Activated CD4-positive, alpha-beta T cell treated with anti-CD3 and anti-CD28 coated beads, Interleukin-2, Interleukin-6, amounts not matched to agents 100 ng/mL and 50 ng/mL, durations not matched to agents 16 hours and 8 hours (primary cell): ENCODE measurements around the gene STARD9.
A peak's percentile ranks its signal among the peaks of the same experiment; 100 is the strongest.
"Not testable (repeated sequence)": the region's sequence is repeated elsewhere in the genome, so short reads cannot be mapped to it uniquely, and the experiment has no call there.

ENCODE experiments used
- DNase-seq: peaks from one replicate; pipeline ENCODE4 v3.0.0-alpha.2; 2020

The STARD9 gene

GRCh38 chr15:42591238-42591934 is 16.0 kb downstream of the STARD9 start:
- DNase-seq: no peak

- no peak for DNase-seq
These were observed 17.3 kb downstream of the STARD9 start for GRCh38 chr15:42592716-42593115.

- no peak for DNase-seq
These were observed 17.7 kb downstream of the STARD9 start for GRCh38 chr15:42593143-42593542.

GRCh38 chr15:42594095-42594494 is 18.7 kb downstream of the STARD9 start:
- no peak for DNase-seq

- DNase-seq: no peak
These were observed 20.3 kb downstream of the STARD9 start for GRCh38 chr15:42595626-42596240.

- not testable (repeated sequence) for DNase-seq
These were observed 25.9 kb downstream of the STARD9 start for GRCh38 chr15:42601316-42601715.

- DNase-seq: no peak
These were observed 27.1 kb downstream of the STARD9 start for GRCh38 chr15:42602501-42602900.

GRCh38 chr15:42603978-42604377 is 28.6 kb downstream of the STARD9 start:
- DNase-seq: no peak

- DNase-seq: peak; percentile 23
These were observed 29.7 kb downstream of the STARD9 start for GRCh38 chr15:42604894-42605744.

GRCh38 chr15:42605796-42606195 is 30.4 kb downstream of the STARD9 start:
- DNase-seq: no peak

GRCh38 chr15:42608110-42608531 is 32.7 kb downstream of the STARD9 start:
- peak; percentile 85 for DNase-seq

- peak; percentile 22 for DNase-seq
These were observed 33.5 kb downstream of the STARD9 start for GRCh38 chr15:42608752-42609488.

GRCh38 chr15:42611532-42611931 is 36.1 kb downstream of the STARD9 start:
- no peak for DNase-seq

GRCh38 chr15:42612367-42612912 is 37.0 kb downstream of the STARD9 start:
- DNase-seq: no peak

- DNase-seq: no peak
These were observed 40.7 kb downstream of the STARD9 start for GRCh38 chr15:42616107-42616506.

- DNase-seq: no peak
These were observed 44.4 kb downstream of the STARD9 start for GRCh38 chr15:42619656-42620371.

GRCh38 chr15:42621386-42621785 is 46.0 kb downstream of the STARD9 start:
- no peak for DNase-seq

- no peak for DNase-seq
These were observed 46.9 kb downstream of the STARD9 start for GRCh38 chr15:42621996-42622925.

- no peak for DNase-seq
These were observed 48.5 kb downstream of the STARD9 start for GRCh38 chr15:42623951-42624350.

- DNase-seq: no peak
These were observed 52.1 kb downstream of the STARD9 start for GRCh38 chr15:42627485-42627884.

- no peak for DNase-seq
These were observed 53.4 kb downstream of the STARD9 start for GRCh38 chr15:42628761-42629160.
